Measurements from ENCODE around the gene HBP1. TPM values are rescaled to one million over a fixed set of nuclear protein-coding genes. Genes with fewer than 3 reads are reported as not detected.

HBP1 gene
- polyA plus RNA-seq, 3 donors: 105 to 133 (median 110) TPM

Other genes with a start within 250 kb of the HBP1 start
- gene PRKAR2B, start 124.3 kb upstream of the HBP1 start, polyA plus RNA-seq (ENCODE audit: insufficient read length in 3 of 3): 10 to 100 TPM; 33.3 to 38.0 (median 37.4) TPM

All from renal pelvis (tissue), 3 donors.